ENCODE data around the gene KIAA0930. TPM values are rescaled to one million over a fixed set of nuclear protein-coding genes. Genes with fewer than 3 reads are reported as not detected.
"Not testable (repeated sequence)": the region's sequence is repeated elsewhere in the genome, so short reads cannot be mapped to it uniquely, and the experiment has no call there.

KIAA0930 gene
- total RNA-seq, 1 donor from 2014 or later = 18.6 TPM

GRCh38 chr22:45195616-45196015, 45.1 kb downstream of the KIAA0930 start:
- Histone ChIP-seq H3K27me3 (ENCODE audit: low read depth) (no peaks in the 10 kb centered on the region), H3K9me3 (replicated peaks) (no peaks in the 10 kb centered on the region), H3K4me1 (peaks cover 11% of the 10 kb centered on the region), H3K27ac (replicated peaks) (no peak overlapping the region), H3K36me3 (peaks cover 34% of the 10 kb centered on the region), H3K4me3 (no peak overlapping the region)
- DNase-seq = no peak
- no peak for TF ChIP-seq CTCF (IDR thresholded peaks at IDR 0.05; ENCODE audit: borderline replicate concordance)
- intact Hi-C loops (cut with micrococcal nuclease) = no loop called here

GRCh38 chr22:45194686-45195085, 46.0 kb downstream of the KIAA0930 start:
- H3K9me3 ChIP-seq (replicated peaks) = no peaks in the 10 kb centered on the region
- no peak overlapping the region for H3K4me3 ChIP-seq
- H3K27me3 ChIP-seq (ENCODE audit: low read depth) = no peaks in the 10 kb centered on the region
- peaks cover 11% of the 10 kb centered on the region for H3K4me1 ChIP-seq
- intact Hi-C loops (cut with micrococcal nuclease) = no loop called here
- DNase-seq = no peak
- H3K27ac ChIP-seq (replicated peaks) = no peak overlapping the region
- no peak for TF ChIP-seq CTCF (IDR thresholded peaks at IDR 0.05; ENCODE audit: borderline replicate concordance)
- peaks cover 31% of the 10 kb centered on the region for H3K36me3 ChIP-seq

GRCh38 chr22:45192701-45193187, 48.0 kb downstream of the KIAA0930 start:
- Histone ChIP-seq H3K4me3 (no peak overlapping the region), H3K27ac (replicated peaks) (no peak overlapping the region), H3K36me3 (peaks cover 16% of the 10 kb centered on the region), H3K9me3 (replicated peaks) (no peaks in the 10 kb centered on the region), H3K27me3 (ENCODE audit: low read depth) (no peaks in the 10 kb centered on the region), H3K4me1 (peaks cover 11% of the 10 kb centered on the region)
- DNase-seq = no peak
- intact Hi-C loops (cut with micrococcal nuclease) = no loop called here
- TF ChIP-seq CTCF (IDR thresholded peaks at IDR 0.05; ENCODE audit: borderline replicate concordance) = no peak

GRCh38 chr22:45191746-45192145, 48.9 kb downstream of the KIAA0930 start:
- H3K27ac ChIP-seq (replicated peaks); H3K9me3 ChIP-seq (replicated peaks); H3K4me3 ChIP-seq; H3K36me3 ChIP-seq; DNase-seq; intact Hi-C loops (cut with micrococcal nuclease); H3K27me3 ChIP-seq (ENCODE audit: low read depth): not testable (repeated sequence)
- H3K4me1 ChIP-seq = peaks cover 11% of the 10 kb centered on the region

- Histone ChIP-seq H3K27ac (replicated peaks) (no peak overlapping the region), H3K9me3 (replicated peaks) (no peaks in the 10 kb centered on the region), H3K27me3 (ENCODE audit: low read depth) (no peaks in the 10 kb centered on the region), H3K36me3 (peaks cover 14% of the 10 kb centered on the region), H3K4me1 (peaks cover 11% of the 10 kb centered on the region), H3K4me3 (no peak overlapping the region)
- no peak for DNase-seq
- TF ChIP-seq CTCF (IDR thresholded peaks at IDR 0.05; ENCODE audit: borderline replicate concordance) = no peak
- intact Hi-C loops (cut with micrococcal nuclease) = no loop called here
These were observed 50.4 kb downstream of the KIAA0930 start for GRCh38 chr22:45190202-45190872.

- Histone ChIP-seq H3K9me3 (replicated peaks) (no peaks in the 10 kb centered on the region), H3K4me1 (peaks cover 11% of the 10 kb centered on the region), H3K27me3 (ENCODE audit: low read depth) (no peaks in the 10 kb centered on the region), H3K27ac (replicated peaks) (no peak overlapping the region), H3K4me3 (no peak overlapping the region), H3K36me3 (peaks cover 29% of the 10 kb centered on the region)
- DNase-seq = no peak
- intact Hi-C loops (cut with micrococcal nuclease) = no loop called here
- TF ChIP-seq CTCF (IDR thresholded peaks at IDR 0.05; ENCODE audit: borderline replicate concordance) = no peak
These were observed 51.9 kb downstream of the KIAA0930 start for GRCh38 chr22:45188779-45189178.
